ENCODE measurements around the gene AFF2.

AFF2 gene

DNA sequence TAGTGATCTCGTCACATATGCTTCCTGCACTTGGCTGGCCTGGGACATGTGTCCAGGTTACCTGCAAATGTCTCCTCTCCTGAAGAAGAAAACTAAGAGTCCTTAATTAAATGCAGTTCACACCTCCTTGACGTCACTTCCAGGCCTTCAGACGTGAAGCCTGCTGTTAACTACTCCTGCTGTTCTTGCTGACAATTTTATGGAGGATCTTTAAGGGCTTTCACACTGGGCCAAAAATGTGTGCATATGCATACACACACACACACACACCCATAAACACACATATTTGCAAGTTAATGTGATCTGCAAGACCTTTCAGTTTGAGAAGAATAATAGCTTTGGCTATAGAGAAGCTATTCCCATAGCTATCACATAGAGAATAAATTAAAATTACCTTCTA is 267.9 kb downstream of the AFF2 start:
- no peak for DNase-seq

DNA sequence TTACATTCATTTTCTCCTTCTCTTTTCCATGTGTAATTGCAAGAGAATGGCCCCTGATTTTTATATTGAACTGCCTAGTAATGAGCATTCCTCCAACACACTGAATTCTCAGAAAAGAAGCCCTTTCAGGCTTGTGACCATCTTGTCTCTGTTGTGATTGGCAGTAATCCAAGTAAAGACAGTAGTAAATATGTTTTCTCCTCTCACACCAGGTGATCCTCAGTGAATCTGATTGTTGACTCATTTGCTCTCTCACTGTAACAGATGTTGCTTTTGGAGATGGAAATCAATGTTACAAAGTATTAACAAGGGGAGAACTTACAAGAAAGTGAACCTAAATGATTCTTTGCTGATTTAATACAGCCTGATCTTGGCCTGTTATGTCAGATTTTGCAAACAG is 271.0 kb downstream of the AFF2 start:
- DNase-seq, result no peak

DNA sequence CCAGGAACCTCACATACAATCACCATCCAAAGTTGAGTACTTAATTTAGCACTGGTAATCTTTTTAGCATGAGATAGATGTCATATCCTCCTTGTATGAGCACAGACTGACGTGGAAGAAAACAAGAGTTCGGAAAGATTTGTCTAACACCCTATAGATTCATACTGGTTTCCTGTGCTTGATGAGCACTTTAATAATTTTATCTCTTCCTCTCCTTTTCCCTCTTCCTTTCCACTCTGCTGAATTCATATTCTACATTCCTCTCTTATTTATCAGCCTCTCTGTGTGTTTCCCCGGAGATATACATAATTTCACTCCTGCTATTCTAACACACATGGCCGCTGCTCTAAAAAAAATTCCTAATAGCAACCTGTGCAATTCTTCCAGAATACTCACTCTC is 273.9 kb downstream of the AFF2 start:
- DNase-seq, result no peak

DNA sequence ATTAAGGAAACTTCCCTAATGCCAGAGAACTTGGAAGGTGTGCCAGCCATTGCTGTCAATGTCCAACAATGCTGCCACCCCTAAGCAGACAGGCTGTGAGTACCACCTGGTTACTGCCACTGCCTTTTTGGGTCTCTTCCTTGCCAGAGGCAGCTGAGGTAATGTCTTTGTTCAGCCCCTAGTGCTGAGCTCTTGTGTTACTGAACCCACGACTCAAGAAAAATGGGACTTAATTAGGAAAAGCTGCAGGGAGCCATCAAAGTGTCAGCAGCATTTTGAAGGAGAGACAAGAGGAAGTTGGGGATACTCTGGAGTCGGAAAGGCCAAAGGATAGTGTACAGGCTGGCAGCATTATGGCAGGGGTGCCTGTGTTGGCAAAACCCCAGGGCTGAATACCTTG is 283.7 kb downstream of the AFF2 start:
- no peak for DNase-seq

DNA sequence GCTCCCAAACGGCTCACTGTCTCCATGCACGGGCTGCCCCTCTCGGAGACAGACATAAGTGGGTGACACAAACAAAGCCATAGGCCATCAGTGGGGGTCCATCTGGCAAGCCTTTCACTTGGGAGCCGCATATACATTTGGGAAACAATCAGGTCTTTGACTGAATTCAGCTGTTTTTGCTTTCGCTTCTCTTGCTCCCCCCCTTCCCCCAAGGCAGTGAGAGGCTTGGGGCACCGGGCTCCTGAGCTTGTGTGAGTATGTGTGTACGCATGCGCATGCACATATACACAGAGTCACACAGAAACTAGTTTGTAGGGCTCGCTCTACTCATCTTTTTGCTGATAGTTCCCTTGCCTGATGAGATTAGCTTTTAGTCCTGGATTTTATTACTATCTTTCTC is 284.4 kb downstream of the AFF2 start:
- no peak for DNase-seq

DNA sequence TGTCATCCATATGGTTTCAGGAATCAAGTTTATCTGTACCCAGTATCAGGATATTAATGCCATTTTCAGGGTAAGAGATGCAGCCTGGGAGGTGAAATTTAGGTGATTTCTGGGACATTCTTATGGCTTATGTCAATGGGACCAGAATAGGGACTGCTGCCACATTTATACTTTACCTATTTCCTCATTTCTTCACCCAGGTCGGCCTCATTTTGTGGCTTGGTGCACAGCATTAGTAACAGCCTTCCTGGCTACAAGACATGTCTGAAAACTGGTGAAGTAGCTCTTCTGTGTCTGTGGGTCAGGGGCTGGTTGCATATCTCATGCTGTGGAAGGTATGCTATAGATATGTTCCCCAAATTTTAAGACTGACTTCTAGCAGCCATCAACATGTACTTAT is 284.8 kb downstream of the AFF2 start:
- DNase-seq, result no peak

DNA sequence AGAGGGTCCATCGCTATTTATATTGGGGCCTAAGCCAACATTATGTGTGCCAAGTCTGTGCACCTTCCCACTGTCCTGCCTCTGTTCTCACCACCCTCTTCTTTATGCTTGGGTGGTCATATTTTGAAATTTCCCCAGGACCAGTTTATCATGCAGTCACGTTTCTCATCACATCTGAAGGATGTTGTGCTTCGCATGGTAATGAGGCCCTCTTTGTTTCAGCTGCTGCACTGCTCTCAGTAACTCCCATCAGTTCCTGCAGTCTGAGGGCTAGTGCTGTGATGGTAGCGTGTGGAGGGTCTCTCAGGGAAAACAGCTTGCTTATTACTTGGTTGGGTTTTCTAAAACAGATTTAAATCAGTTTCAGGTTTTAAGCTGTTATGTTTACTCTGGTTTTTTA is 288.0 kb downstream of the AFF2 start:
- no peak for DNase-seq

DNA sequence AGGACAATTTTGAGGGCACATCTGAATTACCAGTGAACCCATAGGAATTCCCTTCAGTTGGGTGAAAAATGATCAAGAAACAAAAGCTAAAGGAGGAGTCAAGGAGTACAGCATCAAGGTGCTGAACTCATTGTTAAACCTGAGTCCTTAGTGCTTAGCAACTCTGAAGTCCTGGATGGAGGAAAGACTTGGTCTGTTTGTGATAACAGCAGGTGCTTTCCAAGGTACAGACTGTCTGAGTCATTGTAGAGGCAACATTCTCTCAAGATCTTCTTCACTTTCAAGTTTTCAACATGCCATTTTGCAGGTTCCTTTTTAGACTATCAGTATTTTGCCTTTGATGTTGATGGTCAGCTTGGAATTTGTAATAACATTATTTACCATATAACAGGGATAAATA is 293.9 kb downstream of the AFF2 start:
- DNase-seq, result no peak

DNA sequence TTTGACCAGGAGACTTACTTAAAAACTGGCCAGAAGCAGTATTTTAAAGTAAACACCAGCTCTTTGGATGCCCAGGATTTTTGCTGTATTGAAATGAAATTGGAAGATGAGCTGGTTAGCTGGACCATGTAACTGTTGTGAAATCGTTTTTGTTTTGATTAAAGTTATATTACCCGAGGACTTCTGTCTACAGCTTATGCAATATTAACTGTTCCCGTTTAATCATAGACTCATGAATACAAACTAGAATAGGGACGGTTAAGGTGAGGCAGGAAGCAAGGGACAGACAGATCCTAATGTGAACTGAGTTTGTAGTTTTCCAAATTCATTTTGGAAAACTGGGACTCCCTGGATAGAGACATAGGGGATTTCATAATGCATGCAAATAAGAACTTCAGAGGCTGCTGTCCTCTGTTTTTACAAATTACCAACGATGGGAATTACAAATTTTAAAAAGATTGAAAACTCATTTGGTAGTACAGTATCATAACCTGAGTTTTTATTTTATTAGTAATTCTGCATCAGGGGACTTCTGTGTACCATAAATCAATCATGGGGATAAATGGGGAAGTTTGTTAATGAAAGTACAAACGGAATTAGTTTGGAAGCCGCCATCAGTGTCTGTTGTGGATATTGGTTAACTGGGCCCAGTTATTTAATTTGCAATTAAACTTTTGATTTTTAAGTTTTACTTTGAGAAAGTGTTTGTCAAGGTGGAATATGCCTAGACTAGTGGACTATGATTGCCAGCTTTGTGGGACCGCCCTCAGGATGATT is 304.4 kb downstream of the AFF2 start:
- no peak for DNase-seq

DNA sequence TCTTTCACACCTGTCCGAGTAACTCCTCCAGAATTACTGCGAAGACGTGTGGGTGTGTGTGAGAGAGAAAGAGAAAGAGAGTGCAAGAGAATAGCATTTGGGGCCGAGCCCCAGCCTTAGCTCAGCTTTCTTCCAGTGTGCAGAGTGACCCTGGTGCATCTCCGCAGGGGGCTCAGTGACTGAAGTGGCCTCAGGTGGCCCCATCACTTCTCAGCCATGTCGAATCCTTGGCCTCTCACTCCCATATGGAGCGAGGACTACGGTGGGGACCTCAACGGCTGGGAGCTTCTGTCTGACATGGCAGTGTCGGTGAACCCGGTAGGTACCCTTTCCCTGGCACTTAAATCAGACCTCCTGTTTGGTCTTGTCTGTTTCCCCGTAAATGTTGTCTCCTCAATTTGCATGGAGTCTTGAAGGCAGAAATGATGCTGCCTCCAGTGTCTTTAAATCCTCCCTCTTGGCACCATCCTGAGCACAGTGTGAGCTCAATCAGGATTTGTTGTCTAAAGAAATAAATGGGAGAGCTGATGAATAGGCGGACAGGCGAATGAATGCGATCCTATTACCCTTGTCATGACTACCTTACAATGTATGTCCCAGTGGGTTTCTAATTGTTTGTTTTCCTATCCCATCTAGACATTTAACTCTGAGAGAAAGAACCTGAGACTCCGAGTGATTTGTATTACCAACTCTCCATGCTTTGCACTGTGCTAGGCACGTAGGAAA is 305.9 kb downstream of the AFF2 start:
- no peak for DNase-seq

DNA sequence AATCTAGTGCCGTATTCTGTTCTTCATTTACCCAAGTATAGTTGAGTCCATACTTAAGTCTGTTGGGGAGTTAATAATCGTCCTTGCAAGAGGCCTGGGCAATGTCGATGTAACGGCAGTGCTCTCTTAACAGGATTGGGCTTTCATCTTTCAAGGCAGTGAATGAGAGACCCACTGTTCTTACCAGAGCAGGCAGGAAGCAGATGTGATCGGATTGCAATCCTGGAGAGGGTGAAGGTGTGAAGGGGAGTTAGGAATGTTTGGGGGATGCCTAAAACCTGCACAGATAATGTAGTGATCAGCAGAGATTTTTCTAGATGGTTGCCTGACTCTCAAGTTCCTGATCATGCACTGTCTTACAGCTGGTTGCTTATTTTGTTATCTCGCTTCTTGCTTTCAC is 308.4 kb downstream of the AFF2 start:
- DNase-seq, result no peak

DNA sequence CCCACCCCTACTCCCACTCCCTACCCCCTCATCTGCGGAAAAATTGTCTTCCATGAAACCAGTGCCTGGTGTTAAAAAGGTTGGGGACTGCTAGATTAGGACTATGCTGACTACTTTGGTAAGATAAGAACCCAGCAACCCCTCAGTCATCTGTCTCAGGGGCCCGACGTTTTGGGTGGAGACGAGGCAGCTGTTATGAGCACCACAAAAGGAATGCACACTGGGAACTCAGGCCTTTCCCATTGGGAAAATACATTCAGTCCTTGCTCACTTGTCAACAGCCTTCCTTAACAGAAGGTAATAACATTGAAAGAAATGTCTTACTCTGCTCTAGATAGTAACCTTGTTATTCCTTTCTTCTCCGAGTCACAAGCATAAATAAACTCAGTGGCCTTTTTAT is 310.8 kb downstream of the AFF2 start:
- DNase-seq, result no peak

DNA sequence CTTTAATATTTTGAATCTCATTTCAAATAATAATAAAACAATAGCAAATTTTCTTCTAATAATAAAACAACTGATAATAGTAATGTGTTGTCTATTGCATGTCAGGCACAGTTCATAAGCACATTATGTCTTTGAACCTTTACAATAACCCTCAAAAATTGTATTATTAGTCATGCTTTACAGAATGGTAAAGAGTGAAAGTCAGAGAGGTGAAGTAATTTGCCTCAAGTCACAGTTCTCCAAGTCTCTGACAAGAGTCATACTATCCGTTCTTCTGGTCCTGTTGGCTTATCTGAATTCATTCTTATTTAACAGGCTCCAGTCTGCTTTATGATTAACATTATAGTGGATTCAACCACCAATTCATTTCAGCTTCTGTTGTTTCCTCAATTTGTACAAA is 313.0 kb downstream of the AFF2 start:
- no peak for DNase-seq

DNA sequence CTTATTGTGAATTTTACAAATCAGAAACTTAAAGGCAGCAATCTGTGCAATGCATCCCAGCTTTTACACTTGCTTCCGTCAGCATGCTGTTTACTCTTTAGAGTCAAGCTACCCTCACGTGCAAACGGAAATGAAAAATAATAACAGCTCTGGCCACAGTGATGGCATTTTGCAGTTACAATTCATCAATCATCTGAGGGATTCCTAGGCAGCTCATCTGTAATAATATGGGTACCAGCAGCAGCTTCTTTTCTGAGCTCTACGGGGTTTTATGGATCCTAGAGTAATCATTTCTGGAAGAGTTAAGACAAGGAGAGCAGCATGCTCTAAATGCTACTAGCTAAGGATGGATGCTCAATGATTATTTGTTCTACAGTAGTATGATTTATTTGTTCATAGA is 313.6 kb downstream of the AFF2 start:
- DNase-seq, result no peak

DNA sequence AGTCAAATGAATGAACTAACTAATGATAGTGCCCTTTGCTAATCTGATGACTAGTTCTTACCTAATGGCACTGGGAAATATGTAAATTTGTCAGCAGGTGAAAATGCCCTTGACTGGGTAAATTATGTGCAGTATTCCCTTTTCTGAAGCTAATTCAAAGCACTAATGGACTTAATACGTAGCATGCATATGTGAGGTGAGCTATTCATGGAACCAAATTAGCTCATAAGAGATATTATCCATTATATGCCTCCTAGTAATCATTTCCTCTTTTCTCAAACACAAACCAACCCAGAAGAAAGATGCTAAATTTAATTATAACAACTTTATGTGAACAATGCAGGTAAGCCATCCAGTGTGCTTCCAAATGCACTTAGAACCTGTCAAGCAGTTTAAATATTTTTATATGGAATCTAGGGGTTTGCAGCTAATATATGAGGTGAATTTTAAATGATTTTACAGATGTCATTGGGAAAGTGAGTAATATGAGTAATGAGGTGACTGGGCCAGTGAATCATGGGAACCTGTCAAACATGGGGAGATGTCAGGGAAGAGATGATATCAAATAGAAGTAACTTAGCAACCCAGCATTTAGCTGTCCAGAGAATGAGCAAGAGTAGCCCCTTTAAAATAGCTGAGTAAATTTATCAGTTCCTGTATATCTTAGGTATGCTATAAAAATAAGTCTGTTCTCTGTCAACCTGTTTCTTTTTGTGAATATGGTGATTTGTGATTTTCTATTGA is 315.0 kb downstream of the AFF2 start:
- DNase-seq, result no peak

DNA sequence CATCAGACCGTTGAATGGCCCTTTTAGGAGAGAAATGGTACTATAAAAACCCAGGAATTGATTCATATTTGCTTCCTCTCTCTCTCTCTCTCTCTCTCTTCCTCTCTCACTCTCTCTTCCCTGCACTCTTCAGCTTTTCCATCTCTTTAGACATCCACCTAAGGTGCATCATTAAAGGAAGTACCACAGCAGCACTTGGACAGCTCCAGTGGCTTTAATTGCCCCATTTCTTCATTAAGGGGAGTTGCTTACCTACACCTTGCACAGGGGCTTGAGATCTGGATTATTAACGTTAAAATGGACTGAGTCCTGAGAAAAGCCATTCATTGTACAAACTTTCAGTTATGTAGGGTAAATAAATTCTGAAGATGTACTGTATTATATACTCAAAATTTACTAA is 323.6 kb downstream of the AFF2 start:
- no peak for DNase-seq

DNA sequence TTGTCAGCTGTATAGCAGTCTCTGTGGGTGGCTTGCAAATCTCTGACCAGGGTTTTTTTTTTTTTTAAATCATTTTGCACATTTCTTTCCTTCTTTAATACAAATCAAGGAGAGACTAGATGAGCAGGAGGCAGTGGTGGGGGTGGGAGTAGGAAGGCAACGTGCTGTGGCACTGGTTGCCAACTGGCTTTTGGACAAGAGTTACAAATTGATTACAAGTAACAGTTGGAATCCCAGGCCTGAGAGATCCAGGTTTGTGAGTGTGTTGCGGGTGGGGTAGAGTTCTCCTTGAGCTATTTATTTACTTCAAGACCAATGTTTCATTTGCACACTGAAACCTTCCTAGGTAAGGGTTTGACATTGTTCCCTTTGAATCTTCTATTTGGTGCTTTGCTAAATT is 325.3 kb downstream of the AFF2 start:
- no peak for DNase-seq

DNA sequence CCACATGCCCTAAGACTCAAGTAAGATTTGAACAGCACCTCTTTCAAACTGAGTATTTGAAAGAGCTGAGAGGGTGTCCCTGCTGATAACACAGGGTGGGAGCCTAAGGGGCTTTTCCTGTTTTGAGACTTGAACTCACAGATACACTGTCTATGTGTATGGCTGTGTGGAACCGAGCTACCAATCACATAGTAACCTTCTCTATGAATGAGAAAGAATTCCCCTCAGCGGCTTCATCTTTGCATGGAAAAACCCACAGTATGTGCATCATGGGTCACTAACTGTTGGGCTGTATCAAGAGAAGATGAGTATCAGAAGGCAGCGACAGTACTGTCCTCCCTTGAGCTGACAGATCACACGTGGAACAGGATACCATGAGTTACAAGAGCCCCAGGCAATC is 336.3 kb downstream of the AFF2 start:
- DNase-seq, result no peak

DNA sequence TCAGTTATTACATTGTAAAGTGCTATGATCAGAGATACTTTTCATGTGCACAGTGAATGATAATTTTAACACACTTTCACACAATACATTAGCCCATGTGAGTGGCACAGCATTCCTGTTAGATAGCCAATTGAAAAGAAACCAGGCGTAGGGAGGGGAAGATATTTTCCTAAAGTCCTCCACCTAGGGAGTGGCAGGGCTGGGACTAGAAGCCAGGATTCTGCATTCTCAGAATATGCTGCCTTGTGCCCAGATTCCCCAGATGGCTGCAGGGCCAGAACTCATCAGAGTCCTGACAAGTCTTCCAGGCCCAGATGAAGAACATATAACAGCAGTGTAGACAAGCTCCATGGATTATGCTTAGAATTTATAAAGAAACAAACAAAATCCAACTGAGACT is 350.2 kb downstream of the AFF2 start:
- no peak for DNase-seq

DNA sequence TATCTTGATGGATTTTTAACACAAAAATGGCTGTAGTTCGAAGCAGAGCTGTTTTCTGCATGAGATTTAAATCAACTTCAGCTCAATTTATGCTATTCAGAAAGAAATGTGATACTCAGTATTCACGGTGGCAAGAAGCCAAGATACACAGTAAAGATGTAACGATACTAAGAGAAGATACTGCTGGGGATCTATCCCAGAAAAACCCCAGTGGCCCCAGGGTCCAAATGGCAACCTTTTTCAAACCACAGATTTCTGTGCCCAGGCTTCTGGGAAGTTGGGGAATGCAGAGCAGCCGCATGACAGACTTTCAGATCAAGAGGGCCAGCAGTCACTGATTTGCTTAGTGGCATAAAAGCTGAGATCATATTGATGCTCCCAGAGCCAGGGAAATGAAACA is 353.9 kb downstream of the AFF2 start:
- no peak for DNase-seq

DNA sequence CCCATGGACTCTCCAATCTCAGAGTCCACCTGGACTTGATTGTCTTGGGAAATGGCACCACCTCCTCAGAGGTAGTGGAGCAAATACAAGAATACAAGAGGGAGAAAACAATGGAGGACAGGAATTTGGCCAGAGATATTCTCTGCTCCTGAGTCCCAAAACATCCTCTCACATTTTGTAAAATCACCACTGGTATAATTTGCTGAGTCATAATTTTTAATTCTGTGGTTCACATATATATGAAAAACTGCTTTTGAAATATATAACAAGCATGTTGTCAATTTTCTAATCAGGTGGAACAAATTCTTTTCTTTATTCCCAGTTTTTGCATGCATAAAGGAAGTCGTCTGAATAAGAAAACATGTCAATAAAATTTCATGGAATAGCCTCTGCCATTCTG is 356.1 kb downstream of the AFF2 start:
- DNase-seq, result no peak

DNA sequence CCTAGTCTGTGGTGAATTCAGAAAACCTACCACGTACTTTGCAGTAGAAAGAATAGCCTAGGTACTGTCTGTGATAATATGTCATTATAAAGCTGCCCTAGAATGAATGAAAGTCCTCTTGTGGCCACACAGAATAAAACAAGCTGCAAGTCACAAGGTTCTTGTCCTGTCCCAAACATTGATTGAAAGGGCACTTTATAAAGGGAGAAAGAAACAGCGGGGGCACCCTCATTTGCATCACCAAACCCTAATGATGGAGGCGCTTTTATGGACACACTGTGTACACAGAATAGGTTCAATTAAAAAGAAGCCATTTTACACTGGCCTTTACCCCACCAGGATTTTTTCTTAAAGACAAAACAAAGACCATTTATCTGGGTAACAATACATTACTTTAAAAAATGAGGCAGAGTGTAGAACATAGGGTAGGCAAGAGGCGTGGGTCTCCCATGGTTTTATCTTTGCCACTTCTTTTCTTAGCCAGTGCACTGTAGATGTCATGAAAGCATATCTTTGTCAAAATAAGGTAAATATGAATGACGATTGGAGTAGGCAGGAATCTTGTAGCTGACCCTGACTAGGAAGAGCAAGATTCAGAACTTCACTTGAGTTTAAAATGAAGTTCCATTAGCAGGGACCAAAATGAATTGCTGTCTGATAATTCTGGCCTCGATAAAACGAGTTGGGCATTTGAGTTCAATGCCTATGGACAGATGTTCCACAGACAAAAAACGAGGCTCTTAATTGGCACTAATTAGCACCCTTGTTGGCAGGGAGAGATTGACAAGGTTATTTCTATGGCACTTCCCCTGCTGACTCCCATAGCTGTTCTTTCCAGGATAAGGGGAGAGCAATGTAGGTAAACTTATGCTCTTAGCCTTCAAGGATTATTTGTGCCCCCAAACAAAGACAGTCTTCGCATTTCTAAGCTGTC is 365.1 kb downstream of the AFF2 start:
- no peak for DNase-seq

DNA sequence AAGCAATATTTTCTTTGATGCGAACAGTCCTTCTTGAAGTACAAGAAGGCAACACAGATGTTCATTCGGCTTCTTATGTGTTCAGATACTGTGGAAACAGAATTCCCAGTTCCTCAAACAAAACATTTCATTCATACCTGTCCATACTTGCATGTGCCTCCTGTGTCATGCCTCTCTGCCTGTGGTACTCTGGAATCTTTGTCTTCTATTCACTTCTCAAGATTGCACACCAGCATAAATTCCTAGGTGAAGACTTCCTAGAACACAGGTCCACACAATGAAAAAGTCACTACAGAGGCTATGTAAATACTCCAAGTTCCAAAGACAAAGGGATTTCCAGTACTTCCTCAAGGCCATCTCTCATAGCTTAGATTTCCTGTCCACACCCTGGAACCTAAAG is 367.2 kb downstream of the AFF2 start:
- no peak for DNase-seq

Data from EL (cell line).